OCI-LY7 (cell line): ENCODE measurements around the gene TAMALIN.

Experiments
- EZH2phosphoT487 ChIP-seq: fragments of 200-600 bp; sonication (generic); IDR thresholded peaks from 2 replicates; pipeline ENCODE4 v1.6.1; 2018; ENCODE audit warnings: low read depth, borderline replicate concordance, mild to moderate bottlenecking, mixed run types, antibody characterized with exemption, low read length, moderate library complexity, mixed read lengths
- TF ChIP-seq, protein P1 (sequence below): fragments of 200-600 bp; sonication (generic); conservative IDR thresholded peaks from 2 replicates; pipeline ENCODE4 v1.5.1; 2014; ENCODE audit warnings: mild to moderate bottlenecking, antibody characterized with exemption, low read length, moderate library complexity, mixed read lengths

- TF ChIP-seq, protein P1, sequence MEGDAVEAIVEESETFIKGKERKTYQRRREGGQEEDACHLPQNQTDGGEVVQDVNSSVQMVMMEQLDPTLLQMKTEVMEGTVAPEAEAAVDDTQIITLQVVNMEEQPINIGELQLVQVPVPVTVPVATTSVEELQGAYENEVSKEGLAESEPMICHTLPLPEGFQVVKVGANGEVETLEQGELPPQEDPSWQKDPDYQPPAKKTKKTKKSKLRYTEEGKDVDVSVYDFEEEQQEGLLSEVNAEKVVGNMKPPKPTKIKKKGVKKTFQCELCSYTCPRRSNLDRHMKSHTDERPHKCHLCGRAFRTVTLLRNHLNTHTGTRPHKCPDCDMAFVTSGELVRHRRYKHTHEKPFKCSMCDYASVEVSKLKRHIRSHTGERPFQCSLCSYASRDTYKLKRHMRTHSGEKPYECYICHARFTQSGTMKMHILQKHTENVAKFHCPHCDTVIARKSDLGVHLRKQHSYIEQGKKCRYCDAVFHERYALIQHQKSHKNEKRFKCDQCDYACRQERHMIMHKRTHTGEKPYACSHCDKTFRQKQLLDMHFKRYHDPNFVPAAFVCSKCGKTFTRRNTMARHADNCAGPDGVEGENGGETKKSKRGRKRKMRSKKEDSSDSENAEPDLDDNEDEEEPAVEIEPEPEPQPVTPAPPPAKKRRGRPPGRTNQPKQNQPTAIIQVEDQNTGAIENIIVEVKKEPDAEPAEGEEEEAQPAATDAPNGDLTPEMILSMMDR: no peak
- no peak for TF ChIP-seq EZH2phosphoT487
These were observed 29.2 kb downstream of the TAMALIN start for GRCh38 chr12:52035926-52036325.
